ENCODE measurements around the gene DNAL1.

The DNAL1 gene

GRCh38 chr14:73745571-73746519, 101.1 kb downstream of the DNAL1 start:
- DNase-seq = no peak

- no peak for DNase-seq
These were observed 102.0 kb downstream of the DNAL1 start for GRCh38 chr14:73746520-73747378.

GRCh38 chr14:73747379-73748211, 102.8 kb downstream of the DNAL1 start:
- no peak for DNase-seq

GRCh38 chr14:73748858-73749357, 104.1 kb downstream of the DNAL1 start:
- DNase-seq = no peak

GRCh38 chr14:73749706-73750530, 105.1 kb downstream of the DNAL1 start:
- DNase-seq = no peak

GRCh38 chr14:73750531-73750901, 105.7 kb downstream of the DNAL1 start:
- no peak for DNase-seq

GRCh38 chr14:73751157-73751691, 106.4 kb downstream of the DNAL1 start:
- DNase-seq = no peak

- no peak for DNase-seq
These were observed 107.7 kb downstream of the DNAL1 start for GRCh38 chr14:73752297-73752992.
